Tibial artery (tissue), 4 donors: Measurements from ENCODE around the gene TMEM59.
"Not testable (repeated sequence)": the region's sequence is repeated elsewhere in the genome, so short reads cannot be mapped to it uniquely, and the experiment has no call there.

Experiments used
- DNase-seq, 2 donors: peaks; one replicate each; pipeline ENCODE4 v3.0.0-alpha.2; 2019
- H3K27ac ChIP-seq, 2 donors: fragments of 200-600 bp; sonication (generic) in 1 of 2; 1 replicate in 1 of 2; 2 replicates in 1 of 2; pipeline ENCODE4 v1.5.1; 2018 to 2019; ENCODE audit warnings: mild to moderate bottlenecking in 1 of 2
- H3K27me3 ChIP-seq, 2 donors: fragments of 200-600 bp; sonication (generic) in 1 of 2; one replicate each; pipeline versions ENCODE4 v1.5.1 to v1.6.0; 2016 to 2019
- H3K36me3 ChIP-seq, 3 donors: fragments of 200-600 bp; sonication (generic) in 2 of 3; one replicate each; pipeline ENCODE4 v1.5.1; 2016 to 2019; ENCODE audit warnings: mild to moderate bottlenecking in 2 of 3
- H3K4me1 ChIP-seq, 4 donors: fragments of 200-600 bp; sonication (generic) in 2 of 4; 1 replicate in 3 of 4; 2 replicates in 1 of 4; pipeline ENCODE4 v1.5.1; 2016 to 2019
- H3K4me3 ChIP-seq, 2 donors: fragments of 200-600 bp; sonication (generic) in 1 of 2; 1 replicate in 1 of 2; 2 replicates in 1 of 2; pipeline ENCODE4 v1.5.1; 2018 to 2019; ENCODE audit warnings: mild to moderate bottlenecking in 2 of 2
- H3K9me3 ChIP-seq, 3 donors: fragments of 200-600 bp; sonication (generic) in 1 of 3; one replicate each; pipeline ENCODE4 v1.5.1; 2016 to 2019
- CTCF ChIP-seq, 2 experiments: fragments of 200-600 bp in 1 of 2; fragments of 450-650 bp in 1 of 2; IDR thresholded peaks; one replicate each; pipeline ENCODE4 v1.5.1; 2017 to 2019; ENCODE audit warnings: antibody characterized with exemption in 2 of 2, mild to moderate bottlenecking in 1 of 2, moderate library complexity in 1 of 2
- intact Hi-C: fragments of 100-400 bp; cut with DNase I; formaldehyde crosslinking; loops from one replicate; pipeline ENCODE4 v1.15.0; 2023; ENCODE audit warnings: low total_unique reads

TMEM59 gene

GRCh38 chr1:54006508-54006907 lies 46.5 kb downstream of the TMEM59 start:
- H3K4me3 ChIP-seq = no peak overlapping the region
- no peaks in the 10 kb centered on the region for H3K9me3 ChIP-seq
- H3K27ac ChIP-seq = no peak overlapping the region
- no peak for TF ChIP-seq CTCF (IDR thresholded peaks at IDR 0.05)
- H3K27me3 ChIP-seq = peaks cover 0 to 21% of the 10 kb centered on the region in 2 donors
- peak in 1 of 2 donors; percentile 34 for DNase-seq
- intact Hi-C loops = no loop called here
- H3K36me3 ChIP-seq = no peaks in the 10 kb centered on the region
- no peaks in the 10 kb centered on the region for H3K4me1 ChIP-seq

GRCh38 chr1:54004481-54005049 lies 48.4 kb downstream of the TMEM59 start:
- Histone ChIP-seq H3K9me3 (no peaks in the 10 kb centered on the region), H3K36me3 (no peaks in the 10 kb centered on the region), H3K27me3 (peaks cover 0 to 13% of the 10 kb centered on the region in 2 donors), H3K27ac (no peak overlapping the region), H3K4me1 (no peaks in the 10 kb centered on the region), H3K4me3 (no peak overlapping the region)
- intact Hi-C loops = no loop called here
- DNase-seq = peak in 1 of 2 donors; percentile 54
- no peak for TF ChIP-seq CTCF (IDR thresholded peaks at IDR 0.05)

GRCh38 chr1:54003750-54004480 lies 49.1 kb downstream of the TMEM59 start:
- DNase-seq = peak in 1 of 2 donors; percentile 34
- intact Hi-C loops, H3K27ac ChIP-seq, H3K36me3 ChIP-seq, H3K9me3 ChIP-seq, H3K4me3 ChIP-seq, H3K27me3 ChIP-seq, H3K4me1 ChIP-seq: not testable (repeated sequence)

- intact Hi-C loops = no loop called here
Observed at GRCh38 chr1:54003249-54003646, 49.8 kb downstream of the TMEM59 start.

GRCh38 chr1:54002544-54003248 lies 50.3 kb downstream of the TMEM59 start:
- no peaks in the 10 kb centered on the region for H3K36me3 ChIP-seq
- no peaks in the 10 kb centered on the region for H3K4me1 ChIP-seq
- no peak for DNase-seq
- H3K27ac ChIP-seq = no peak overlapping the region
- H3K9me3 ChIP-seq = no peaks in the 10 kb centered on the region
- intact Hi-C loops = no loop called here
- H3K4me3 ChIP-seq = no peak overlapping the region
- no peak for TF ChIP-seq CTCF (IDR thresholded peaks at IDR 0.05)
- no peaks in the 10 kb centered on the region for H3K27me3 ChIP-seq

More at GRCh38 chr1:54003249-54003646, 49.8 kb downstream of the TMEM59 start:
- TF ChIP-seq CTCF (IDR thresholded peaks at IDR 0.05) = no peak
- H3K4me1 ChIP-seq = no peaks in the 10 kb centered on the region
- no peaks in the 10 kb centered on the region for H3K9me3 ChIP-seq
- H3K4me3 ChIP-seq = no peak overlapping the region
- H3K27ac ChIP-seq = no peak overlapping the region
- H3K27me3 ChIP-seq = peaks cover 0 to 1% of the 10 kb centered on the region in 2 donors
- DNase-seq = peak in 1 of 2 donors; percentile 4
- no peaks in the 10 kb centered on the region for H3K36me3 ChIP-seq

GRCh38 chr1:54001591-54001990 lies 51.4 kb downstream of the TMEM59 start:
- Histone ChIP-seq H3K4me3 (no peak overlapping the region), H3K9me3 (no peaks in the 10 kb centered on the region), H3K4me1 (no peaks in the 10 kb centered on the region), H3K27me3 (no peaks in the 10 kb centered on the region), H3K36me3 (no peaks in the 10 kb centered on the region), H3K27ac (no peak overlapping the region)
- no peak for TF ChIP-seq CTCF (IDR thresholded peaks at IDR 0.05)
- intact Hi-C loops = no loop called here
- DNase-seq = no peak
